GM12878 (cell line): ENCODE measurements around the gene LYRM4. TPM values are rescaled to one million over a fixed set of nuclear protein-coding genes. Genes with fewer than 3 reads are reported as not detected.
A peak's percentile ranks its signal among the peaks of the same experiment; 100 is the strongest.

Experiments
- ATAC-seq: fragments of 200-7000 bp; cut with Tn5 transposase; 3 replicates; pipeline ENCODE4 v1.9.1; 2020; ENCODE audit warnings: mild to moderate bottlenecking, moderate library complexity
- BruUV-seq: library from RNA; stranded (reverse); fragments of 400-500 nt; replicated peaks from 2 replicates; lab custom pipeline; 2021; lab: Mats Ljungman, UMichigan
- CTCF ChIA-PET: fragments of 300-600 bp; sonication (Branson Sonifier 250); formaldehyde crosslinking; extraction: SDS; loops from one replicate; lab custom pipeline; 2021; ENCODE audit warnings: inconsistent platforms; lab: Yijun Ruan, JAX
- POLR2A ChIA-PET: fragments of 350-600 bp; formaldehyde crosslinking; extraction: SDS; loops from one replicate; lab custom pipeline; 2021; ENCODE audit warnings: inconsistent platforms; lab: Charles Lee
- RAD21 ChIA-PET: fragments of 300-600 bp; sonication (Branson Sonifier 250); formaldehyde crosslinking; loops from one replicate; lab custom pipeline; 2023; ENCODE audit warnings: antibody characterized with exemption; ENCODE audit not compliant: unreplicated experiment; lab: Charles Lee
- SMC1A ChIA-PET: fragments of 300-600 bp; sonication (Branson Sonifier 250); formaldehyde crosslinking; loops from one replicate; lab custom pipeline; 2023; ENCODE audit not compliant: unreplicated experiment, uncharacterized antibody; lab: Charles Lee
- DNase-seq: peaks from one replicate; pipeline ENCODE4 v3.0.0-alpha.2; 2011; ENCODE audit warnings: low read depth, low spot score
- FAIRE-seq: peaks from 3 replicates; lab custom pipeline; 2011; peaks lifted over from hg19 to GRCh38; lab: Jason Lieb, UNC
- H2AFZ ChIP-seq: 2 replicates; pipeline ENCODE4 v1.6.0; 2011; ENCODE audit warnings: low read depth, low read length, control low read depth; ENCODE audit not compliant: control insufficient read depth
- H3K27ac ChIP-seq: 2 replicates; pipeline ENCODE4 v1.5.1; 2011; ENCODE audit warnings: control low read depth; ENCODE audit not compliant: control insufficient read depth, insufficient read depth
- H3K27me3 ChIP-seq, 2 experiments: replicated peaks in 1 of 2; 2 replicates each; pipeline versions ENCODE4 v1.6.0 to v1.6.1; 2011; ENCODE audit warnings: low read length in 1 of 2; ENCODE audit not compliant: control insufficient read depth in 2 of 2, insufficient read depth in 2 of 2
- H3K36me3 ChIP-seq, 2 experiments: 2 replicates each; pipeline ENCODE4 v1.5.1; 2011; ENCODE audit warnings: low read length in 1 of 2; ENCODE audit not compliant: control insufficient read depth in 2 of 2, insufficient read depth in 2 of 2
- H3K4me1 ChIP-seq: 2 replicates; pipeline ENCODE4 v1.6.1; 2011; ENCODE audit warnings: mild to moderate bottlenecking, low read length, moderate library complexity, mixed read lengths; ENCODE audit not compliant: control insufficient read depth, insufficient read depth
- H3K4me2 ChIP-seq: 2 replicates; pipeline ENCODE4 v1.6.0; 2011; ENCODE audit warnings: control low read depth; ENCODE audit not compliant: control insufficient read depth, insufficient read depth
- H3K4me3 ChIP-seq: fragments of 200-600 bp; sonication (generic); 2 replicates; pipeline ENCODE4 v1.5.1; 2016
- H3K79me2 ChIP-seq: 2 replicates; pipeline ENCODE4 v1.6.0; 2011; ENCODE audit warnings: low read length; ENCODE audit not compliant: control insufficient read depth, insufficient read depth
- H3K9ac ChIP-seq: 2 replicates; pipeline ENCODE4 v1.8.0; 2011; ENCODE audit warnings: low read length, control low read depth, mixed read lengths; ENCODE audit not compliant: control insufficient read depth, insufficient read depth
- H3K9me3 ChIP-seq: replicated peaks from 3 replicates; pipeline ENCODE4 v1.5.1; 2011; ENCODE audit warnings: mild to moderate bottlenecking, low read length; ENCODE audit not compliant: control insufficient read depth, insufficient read depth
- H4K20me1 ChIP-seq: 2 replicates; pipeline ENCODE4 v1.6.0; 2011; ENCODE audit not compliant: control insufficient read depth, insufficient read depth
- CREM ChIP-seq: IDR thresholded peaks from 2 replicates; pipeline ENCODE4 v1.6.1; 2014; ENCODE audit warnings: antibody characterized with exemption, low read depth
- E4F1 ChIP-seq: fragments of 450-650 bp; IDR thresholded peaks from 2 replicates; pipeline ENCODE4 v1.6.1; 2018; ENCODE audit warnings: borderline replicate concordance, mild to moderate bottlenecking; ENCODE audit not compliant: partially characterized antibody
- GATAD2B ChIP-seq: fragments of 450-650 bp; conservative IDR thresholded peaks from 2 replicates; pipeline ENCODE4 v1.6.1; 2017; ENCODE audit warnings: low read depth, mild to moderate bottlenecking, moderate library complexity
- IKZF1 ChIP-seq: fragments of 450-650 bp; conservative IDR thresholded peaks from 2 replicates; pipeline ENCODE4 v1.6.1; 2017; ENCODE audit warnings: antibody characterized with exemption, mild to moderate bottlenecking
- MTA3 ChIP-seq: IDR thresholded peaks from 2 replicates; pipeline ENCODE4 v1.6.1; 2012; ENCODE audit warnings: low read length, inconsistent platforms, borderline replicate concordance
- NFIC ChIP-seq: IDR thresholded peaks from 2 replicates; pipeline ENCODE4 v1.6.1; 2012; ENCODE audit warnings: low read depth, mild to moderate bottlenecking, inconsistent platforms, low read length, moderate library complexity
- NR2C1 ChIP-seq: fragments of 450-650 bp; IDR thresholded peaks from 2 replicates; pipeline ENCODE4 v1.6.1; 2017; ENCODE audit warnings: antibody characterized with exemption, mild to moderate bottlenecking, moderate library complexity
- PAX5 ChIP-seq: IDR thresholded peaks from 2 replicates; pipeline ENCODE4 v1.6.1; 2011; ENCODE audit warnings: low read depth, low read length, borderline replicate concordance
- POU2F2 ChIP-seq: IDR thresholded peaks from 3 replicates; pipeline ENCODE4 v1.6.1; 2011; ENCODE audit warnings: low read depth, mild to moderate bottlenecking, low read length, borderline replicate concordance
- RUNX3 ChIP-seq: IDR thresholded peaks from 2 replicates; pipeline ENCODE4 v1.6.1; 2012; ENCODE audit warnings: low read length, inconsistent platforms
- WGBS: methylation state at CpG from one replicate; pipeline ENCODE4 v1.1.6; 2016; ENCODE audit warnings: low lambda C conversion rate; ENCODE audit not compliant: insufficient replicate concordance, insufficient coverage; ENCODE audit errors: missing lambda C conversion rate; 5-methylcytosine and 5-hydroxymethylcytosine counted together
- in situ Hi-C: fragments of 300-500 bp; cut with MboI; formaldehyde crosslinking; loops from 9 replicates; pipeline ENCODE4 v1.14.3; 2018; ENCODE audit warnings: mixed read lengths
- intact Hi-C: fragments of 100-400 bp; cut with micrococcal nuclease; formaldehyde crosslinking; loops from one replicate; pipeline ENCODE4 v1.14.2; 2022; ENCODE audit not compliant: unreplicated experiment
- polyA plus RNA-seq, 11 experiments: library from polyadenylated mRNA; depleted of rRNA in 4 of 11; unstranded in 6 of 11; stranded (reverse) in 5 of 11; fragments of >200 nt; fragmentation: Nextera tagmentation in 4 of 11; fragmentation: Illumina TruSeq in 1 of 11; extraction: Ambion mirVana in 4 of 11; extraction: Trizol in 1 of 11; gene quantifications; 1 replicate in 1 of 11; 2 replicates in 10 of 11; pipeline versions ENCODE4 v1.2.1 to v1.2.3, GENCODE V29; 2011 to 2016; ENCODE audit warnings: inconsistent platforms in 2 of 11, missing spikeins in 2 of 11, low read depth in 1 of 11
- total RNA-seq, 4 experiments: library from RNA; depleted of rRNA in 3 of 4; stranded (reverse); fragments of >200 nt in 3 of 4; fragmentation: Illumina TruSeq in 1 of 4; extraction: Trizol in 1 of 4; gene quantifications; 2 replicates each; pipeline versions ENCODE4 v1.2.1 to v1.2.3, GENCODE V29; 2013 to 2021
- TF ChIP-seq, protein P1 (sequence below): IDR thresholded peaks from 2 replicates; pipeline ENCODE4 v1.6.1; 2011; ENCODE audit warnings: borderline replicate concordance, low read depth, mild to moderate bottlenecking, moderate library complexity, low read length; ENCODE audit not compliant: insufficient read depth, poor library complexity, severe bottlenecking

LYRM4 gene
- total and polyA plus RNA-seq, 10 of the 15 experiments (the other 5 are each of a cell fraction or from before 2014, with no cell fraction given) = 32.7 to 66.8 (median 44.0) TPM

GRCh38 chr6:5091210-5092069 lies 169.3 kb downstream of the LYRM4 start:
- SMC1A ChIA-PET = interaction anchor here (1.4 kb wide), 1 partner anchor 9 kb away, joined by 4 read pairs; no protein-coding TSS in a partner anchor
- Histone ChIP-seq H3K9me3 (no peaks in the 10 kb centered on the region; the same call in 2 of the 3 replicates), H3K79me2 (no peaks in the 10 kb centered on the region), H3K27me3 (peaks cover 2% of the 10 kb centered on the region in 2 experiments), H3K9ac (no peak overlapping the region), H3K4me2 (peak overlapping the region; percentile 45), H3K4me1 (peaks cover 42% of the 10 kb centered on the region), H3K27ac (no peak overlapping the region), H3K4me3 (no peak overlapping the region), H3K36me3 (no peaks in the 10 kb centered on the region), H4K20me1 (no peaks in the 10 kb centered on the region), H2AFZ (peak overlapping the region; percentile 18)
- no TSS peak for BruUV-seq
- ATAC-seq = peak; percentile 55
- in situ Hi-C loops = no loop called here
- peak; percentile 44 for FAIRE-seq
- CTCF ChIA-PET = interaction anchor here (0.5 to 0.9 kb wide), 2 partner anchors 9 kb away, joined by 3 read pairs; no protein-coding TSS in a partner anchor
- no peak for DNase-seq
- TF ChIP-seq IKZF1 = no peak
- TF ChIP-seq MTA3 = 0 out of 2 replicates have a peak, but pooled peaks have one; percentile 7
- TF ChIP-seq POU2F2 = peak; percentile 85; the same call in 1 of the 3 replicates
- WGBS = 1% methylated on average over 10 of the region's 10 CpGs
- RAD21 ChIA-PET = no interaction called here
- intact Hi-C loops = no loop called here
- POLR2A ChIA-PET = interaction anchor here (0.6 kb wide), 1 partner anchor 17 kb away, joined by 4 read pairs; no protein-coding TSS in a partner anchor

DNA sequence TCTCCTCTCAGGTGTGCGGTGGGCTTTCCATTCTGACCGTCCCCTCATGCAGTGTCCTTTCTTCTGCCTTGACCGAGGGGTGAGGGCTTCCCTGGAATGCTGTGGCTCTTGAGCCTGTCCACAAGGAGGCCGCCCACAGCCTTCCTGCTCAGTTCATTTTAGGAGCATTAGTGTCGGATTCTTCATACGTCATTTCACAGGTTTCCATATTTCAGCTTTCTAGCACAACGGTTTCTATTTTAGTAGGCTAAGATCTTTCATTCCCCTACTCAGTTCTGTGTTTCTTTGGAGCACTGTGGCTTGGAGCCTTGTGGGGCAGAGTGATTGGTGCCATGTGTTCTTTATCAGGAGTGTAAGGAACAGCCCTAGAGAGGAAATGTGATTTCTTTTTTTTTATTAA lies 170.1 kb downstream of the LYRM4 start:
- FAIRE-seq (no peak), DNase-seq (no peak), ATAC-seq (peak; percentile 59)
- WGBS = 10% methylated on average over 7 of the region's 7 CpGs
- Histone ChIP-seq H3K4me1 (peaks cover 44% of the 10 kb centered on the region), H3K79me2 (no peaks in the 10 kb centered on the region), H3K36me3 (no peaks in the 10 kb centered on the region), H3K4me3 (no peak overlapping the region), H3K9me3 (no peaks in the 10 kb centered on the region; the same call in 2 of the 3 replicates), H2AFZ (no peak overlapping the region), H3K27me3 (peaks cover 8 to 9% of the 10 kb centered on the region in 2 experiments), H3K9ac (no peak overlapping the region), H4K20me1 (no peaks in the 10 kb centered on the region), H3K4me2 (peak overlapping the region; percentile 45), H3K27ac (no peak overlapping the region)
- no TSS peak for BruUV-seq
- RAD21 ChIA-PET = no interaction called here
- in situ Hi-C loops = no loop called here
- SMC1A ChIA-PET = interaction anchor here (1.2 kb wide), 1 partner anchor 148 kb away, joined by 3 read pairs; no protein-coding TSS in a partner anchor
- intact Hi-C loops = no loop called here
- POLR2A ChIA-PET = interaction anchor here (0.5 kb wide), 1 partner anchor 357 kb away, joined by 4 read pairs; no protein-coding TSS in a partner anchor
- CTCF ChIA-PET = no interaction called here
- TF ChIP-seq CREM (0 out of 2 replicates have a peak, but pooled peaks have one; percentile 33), RUNX3 (peak; percentile 24; the same call in 1 of the 2 replicates), E4F1 (no peak), NR2C1 (no peak), PAX5 (no peak), GATAD2B (no peak), NFIC (0 out of 2 replicates have a peak, but pooled peaks have one; percentile 26)
- TF ChIP-seq, protein P1, sequence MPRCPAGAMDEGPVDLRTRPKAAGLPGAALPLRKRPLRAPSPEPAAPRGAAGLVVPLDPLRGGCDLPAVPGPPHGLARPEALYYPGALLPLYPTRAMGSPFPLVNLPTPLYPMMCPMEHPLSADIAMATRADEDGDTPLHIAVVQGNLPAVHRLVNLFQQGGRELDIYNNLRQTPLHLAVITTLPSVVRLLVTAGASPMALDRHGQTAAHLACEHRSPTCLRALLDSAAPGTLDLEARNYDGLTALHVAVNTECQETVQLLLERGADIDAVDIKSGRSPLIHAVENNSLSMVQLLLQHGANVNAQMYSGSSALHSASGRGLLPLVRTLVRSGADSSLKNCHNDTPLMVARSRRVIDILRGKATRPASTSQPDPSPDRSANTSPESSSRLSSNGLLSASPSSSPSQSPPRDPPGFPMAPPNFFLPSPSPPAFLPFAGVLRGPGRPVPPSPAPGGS = no peak
